GM21576 (cell line): ENCODE measurements around the gene ELF5.
A peak's percentile ranks its signal among the peaks of the same experiment; 100 is the strongest.

ENCODE experiments used
- ATAC-seq: cut with Tn5 transposase; IDR thresholded peaks from one replicate; pipeline ENCODE4 v1.9.1; 2021; ENCODE audit warnings: mild to moderate bottlenecking, moderate library complexity; ENCODE audit not compliant: unreplicated experiment

The ELF5 gene

GRCh38 chr11:34458525-34458924, 55.1 kb downstream of the ELF5 start:
- ATAC-seq: no peak

GRCh38 chr11:34457607-34458006, 56.0 kb downstream of the ELF5 start:
- no peak for ATAC-seq

GRCh38 chr11:34454308-34455032, 59.1 kb downstream of the ELF5 start:
- ATAC-seq: no peak

- ATAC-seq: no peak
Observed at GRCh38 chr11:34451053-34451452, 62.5 kb downstream of the ELF5 start.

GRCh38 chr11:34449013-34449412, 64.6 kb downstream of the ELF5 start:
- no peak for ATAC-seq

- no peak for ATAC-seq
Observed at GRCh38 chr11:34448223-34448994, 65.2 kb downstream of the ELF5 start.

- no peak for ATAC-seq
Observed at GRCh38 chr11:34447044-34447443, 66.5 kb downstream of the ELF5 start.

- ATAC-seq: no peak
Observed at GRCh38 chr11:34446386-34446785, 67.2 kb downstream of the ELF5 start.

GRCh38 chr11:34445956-34446355, 67.6 kb downstream of the ELF5 start:
- no peak for ATAC-seq

- ATAC-seq: no peak
Observed at GRCh38 chr11:34444428-34444827, 69.2 kb downstream of the ELF5 start.

- ATAC-seq: no peak
Observed at GRCh38 chr11:34443136-34443535, 70.5 kb downstream of the ELF5 start.

GRCh38 chr11:34441814-34442213, 71.8 kb downstream of the ELF5 start:
- no peak for ATAC-seq

GRCh38 chr11:34439610-34440198, 73.9 kb downstream of the ELF5 start:
- ATAC-seq: no peak

GRCh38 chr11:34438529-34439507, 74.8 kb downstream of the ELF5 start, which contains the start of gene CAT:
TSS of gene CAT (plus strand) at chr11:34438934. CDS start at chr11:34439014, 80 bp downstream.
- ATAC-seq: peak; percentile 96

GRCh38 chr11:34437224-34438125, 76.1 kb downstream of the ELF5 start:
- no peak for ATAC-seq

GRCh38 chr11:34433899-34434298, 79.7 kb downstream of the ELF5 start:
- ATAC-seq: no peak

GRCh38 chr11:34432822-34433221, 80.8 kb downstream of the ELF5 start:
- ATAC-seq: no peak

- no peak for ATAC-seq
Observed at GRCh38 chr11:34431979-34432378, 81.6 kb downstream of the ELF5 start.
